ENCODE measurements around the gene HACD4.

The HACD4 gene, protein sequence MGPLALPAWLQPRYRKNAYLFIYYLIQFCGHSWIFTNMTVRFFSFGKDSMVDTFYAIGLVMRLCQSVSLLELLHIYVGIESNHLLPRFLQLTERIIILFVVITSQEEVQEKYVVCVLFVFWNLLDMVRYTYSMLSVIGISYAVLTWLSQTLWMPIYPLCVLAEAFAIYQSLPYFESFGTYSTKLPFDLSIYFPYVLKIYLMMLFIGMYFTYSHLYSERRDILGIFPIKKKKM

DNA sequence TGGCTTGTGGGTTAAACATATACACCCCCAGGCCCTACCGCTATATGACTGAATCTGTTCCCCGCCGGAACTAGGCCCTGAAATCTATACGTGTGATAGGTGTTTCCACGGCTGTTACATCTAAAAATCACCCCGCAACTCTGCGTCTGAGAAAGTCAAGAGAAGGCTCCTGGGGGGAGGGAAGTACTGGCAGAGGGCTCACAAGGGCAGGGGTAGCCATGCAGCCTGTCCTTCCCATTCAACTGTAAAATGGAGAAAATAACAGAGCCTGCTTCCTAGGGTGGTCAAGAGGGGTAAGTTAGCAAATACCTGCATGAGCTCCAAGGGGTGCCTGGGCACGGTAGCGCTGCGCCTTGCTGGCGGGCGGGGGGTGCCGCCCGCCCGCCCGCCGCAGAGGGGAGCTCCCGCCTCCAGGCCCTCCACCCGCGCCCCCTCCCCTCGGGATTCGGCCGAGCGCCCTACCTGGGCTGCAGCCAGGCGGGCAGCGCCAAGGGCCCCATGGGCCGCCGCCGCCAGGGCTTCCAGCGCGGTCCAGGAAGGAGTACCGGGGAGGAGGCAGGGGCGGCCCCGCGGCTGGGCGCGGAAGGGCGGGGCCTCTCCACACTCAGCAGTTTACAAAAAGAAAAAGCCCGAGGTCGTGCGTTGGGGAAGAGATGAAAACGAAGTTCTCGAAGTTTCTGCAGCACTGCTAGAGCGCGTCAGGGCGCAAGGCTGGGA, at the start of gene HACD4:
HACD4 (minus strand) TSS at position 550 of the 717 bp plus-strand sequence; CDS start at position 500, 50 bp downstream.
- DNase-seq (ENCODE audit: low read depth): peak; percentile 58

DNA sequence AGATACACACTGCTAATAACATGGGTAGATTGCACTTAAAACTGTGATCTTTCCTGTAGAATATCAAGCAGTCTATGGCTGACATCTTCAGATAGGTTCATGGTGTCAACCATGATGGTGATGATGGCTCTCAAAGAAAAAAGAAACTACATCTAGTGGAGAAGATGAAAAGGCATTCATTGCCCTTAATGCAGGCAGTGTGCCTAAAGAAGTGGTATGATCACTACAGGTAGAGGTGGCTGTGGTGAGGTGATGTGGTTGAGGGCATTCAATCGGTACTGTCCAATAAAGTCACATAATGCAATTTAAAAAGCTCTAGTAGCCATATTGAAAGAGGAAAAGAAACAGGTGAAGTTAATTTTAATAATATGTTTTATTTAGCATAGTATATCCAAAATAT, 49.4 kb upstream of the HACD4 start:
- no peak for DNase-seq (ENCODE audit: low read depth)

DNA sequence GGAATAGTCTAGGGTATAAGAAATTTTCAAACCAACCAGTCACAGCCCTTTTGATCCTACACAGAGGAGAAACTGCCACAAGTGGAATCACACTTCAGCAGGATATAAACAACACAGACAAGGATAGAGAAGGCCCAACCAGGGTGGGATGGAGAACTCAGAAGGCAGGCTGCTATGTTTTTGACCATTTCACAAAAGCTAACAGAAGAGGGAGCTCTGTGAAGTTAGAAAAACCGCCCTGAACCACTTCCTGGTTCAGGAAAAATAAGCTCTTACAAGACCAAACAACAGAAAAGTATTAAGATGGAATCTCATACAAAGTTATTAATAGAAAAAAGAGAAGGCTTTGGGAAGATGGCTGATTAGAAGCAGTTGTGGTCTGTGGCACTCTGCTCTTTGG, 47.3 kb upstream of the HACD4 start:
- DNase-seq (ENCODE audit: low read depth): no peak

DNA sequence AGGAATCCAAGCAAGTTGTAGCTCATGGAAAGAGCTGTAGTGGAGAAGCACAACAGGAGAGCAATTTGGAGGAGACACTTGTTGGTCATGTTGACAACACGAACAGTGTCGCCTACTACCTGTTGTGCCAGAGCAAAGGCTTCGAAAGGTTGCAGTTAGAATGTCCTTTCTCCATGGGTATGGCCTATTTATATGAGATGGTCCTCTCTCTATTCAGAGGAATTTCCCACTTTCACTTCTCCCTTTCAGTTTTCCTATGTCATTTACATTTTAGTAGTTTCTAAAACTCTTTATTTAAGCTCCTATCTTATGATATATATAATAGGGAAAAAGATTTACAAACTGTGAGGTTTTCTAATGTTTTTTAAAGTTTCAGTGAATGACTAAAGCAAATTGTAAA, 46.3 kb upstream of the HACD4 start, which contains the start of gene IFNB1:
IFNB1 (minus strand) TSS at position 162 of the 400 bp plus-strand sequence; CDS start at position 89, 73 bp downstream.
- no peak for DNase-seq (ENCODE audit: low read depth)

DNA sequence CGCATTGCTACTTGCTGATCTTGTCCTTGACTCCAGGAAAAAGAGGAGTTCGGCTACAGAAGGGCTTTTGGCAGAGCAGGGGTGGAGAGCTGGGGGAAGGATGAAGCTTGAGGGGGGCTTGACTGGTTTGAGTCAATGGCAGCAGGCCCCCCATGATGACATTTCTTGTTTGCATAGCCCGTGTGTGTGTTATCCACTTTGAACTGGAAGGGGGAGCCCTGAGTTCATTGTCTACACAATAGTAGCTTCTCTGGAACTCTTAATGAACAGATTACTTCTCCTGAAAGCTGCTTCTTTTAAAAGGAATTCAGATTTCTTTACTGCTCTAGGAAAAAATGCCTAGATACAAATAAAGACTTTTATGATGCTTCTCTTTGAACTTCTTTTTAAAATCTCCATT, 44.0 kb upstream of the HACD4 start:
- no peak for DNase-seq (ENCODE audit: low read depth)

DNA sequence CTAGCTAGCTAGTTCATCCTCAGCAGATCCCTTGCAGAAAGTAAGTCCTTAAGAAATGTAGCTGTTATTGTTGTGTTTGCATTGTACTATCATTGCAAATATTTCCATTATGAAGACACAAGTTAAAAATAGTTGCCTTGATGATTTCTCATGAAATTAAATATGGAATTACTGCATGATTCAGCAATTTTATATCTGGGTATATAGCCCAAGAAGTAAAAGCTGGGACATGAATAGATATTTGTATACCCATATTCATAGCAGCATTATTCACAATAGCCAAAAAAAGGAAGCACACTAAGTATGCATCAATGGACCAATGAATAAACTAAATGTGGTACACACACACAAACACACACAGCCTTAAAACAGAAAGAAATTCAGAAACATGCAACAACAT, 39.5 kb upstream of the HACD4 start:
- DNase-seq (ENCODE audit: low read depth): peak; percentile 15

DNA sequence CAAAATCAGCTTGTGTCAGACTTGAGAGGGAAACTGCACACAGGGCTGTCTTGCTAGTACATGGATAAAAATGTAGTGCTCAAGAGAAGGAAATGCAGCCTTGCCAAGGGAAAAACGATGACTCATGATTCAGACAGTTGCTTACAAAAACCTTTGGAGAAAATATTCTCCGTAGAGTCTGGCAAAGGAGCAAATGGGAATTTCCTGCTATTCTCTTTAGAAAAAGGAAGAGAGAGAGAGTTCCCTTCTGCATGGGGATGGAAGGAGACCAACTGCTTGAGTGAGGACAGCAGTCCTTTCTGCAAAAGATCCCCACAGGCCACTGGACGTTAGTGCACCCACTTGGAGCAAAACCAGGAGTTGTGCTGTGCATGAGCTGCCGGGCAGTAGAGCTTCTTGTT, 38.7 kb upstream of the HACD4 start:
- DNase-seq (ENCODE audit: low read depth): peak; percentile 90

DNA sequence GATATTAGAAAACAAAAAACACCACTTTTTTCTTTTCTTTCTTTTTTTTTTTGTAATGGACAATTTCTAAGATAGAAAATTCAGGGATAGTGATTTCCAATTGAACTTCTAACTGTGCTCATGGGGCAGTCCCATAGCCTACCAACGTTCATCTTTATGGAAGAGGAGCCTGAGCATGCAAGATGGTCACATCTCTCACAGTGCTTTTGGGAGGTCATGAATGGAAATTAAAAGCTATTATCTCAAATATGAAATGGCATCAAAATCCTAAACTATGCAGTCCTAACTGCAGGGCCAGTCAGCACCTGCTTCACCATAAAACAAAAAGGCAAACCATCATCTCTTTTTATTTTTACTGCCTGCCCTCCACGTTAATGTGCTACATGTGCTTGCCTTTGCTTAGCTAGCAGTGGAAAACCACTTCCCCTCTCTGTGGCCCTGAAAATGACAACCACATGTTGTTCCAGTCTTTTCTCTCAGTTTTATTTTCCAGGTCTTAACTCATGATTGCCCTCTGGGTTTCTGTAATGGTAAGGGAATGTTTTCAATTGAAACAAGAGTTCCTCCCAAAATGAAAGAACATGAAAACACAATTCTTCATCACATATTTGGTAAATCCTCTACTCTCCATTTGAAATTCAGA, 29.6 kb upstream of the HACD4 start:
- peak; percentile 80 for DNase-seq (ENCODE audit: low read depth)

DNA sequence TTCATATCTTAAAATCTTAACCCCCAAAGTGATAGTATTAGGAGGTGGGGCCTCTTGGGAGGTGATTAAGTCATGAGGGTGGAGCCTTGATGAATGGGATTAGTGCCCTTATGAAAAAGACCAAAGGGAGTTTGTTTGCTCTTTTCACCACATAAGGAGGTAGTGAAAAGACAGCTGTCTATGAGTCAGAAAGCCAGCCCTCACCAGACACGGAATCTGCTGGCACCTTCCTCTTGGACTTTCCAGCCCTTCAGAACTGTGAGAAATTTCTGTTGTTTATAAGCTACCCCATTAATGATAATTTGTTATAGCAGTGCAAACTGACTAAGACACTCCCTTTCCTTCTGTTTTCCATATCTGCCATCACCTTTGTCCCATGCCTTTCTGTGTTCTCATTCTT, 25.5 kb upstream of the HACD4 start:
- no peak for DNase-seq (ENCODE audit: low read depth)

DNA sequence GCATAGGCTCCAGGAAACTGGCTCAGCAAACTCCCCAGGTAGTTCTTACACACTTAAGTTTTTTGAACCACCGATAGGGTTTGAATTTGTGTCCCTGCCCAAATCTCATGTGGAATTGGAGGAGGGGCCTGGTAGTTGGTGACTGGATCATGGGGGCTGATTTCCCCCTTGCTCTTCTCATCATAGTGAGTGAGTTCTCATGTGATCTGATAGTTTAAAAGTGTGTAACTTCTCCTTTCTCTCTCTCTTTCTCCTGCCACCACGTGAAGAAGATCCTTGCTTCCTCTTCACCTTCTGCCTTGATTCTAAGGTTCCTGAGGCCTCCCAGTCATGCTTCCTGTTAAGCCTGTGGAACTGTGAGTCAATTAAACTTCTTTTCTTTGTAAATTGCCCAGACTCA, 22.4 kb upstream of the HACD4 start:
- no peak for DNase-seq (ENCODE audit: low read depth)

DNA sequence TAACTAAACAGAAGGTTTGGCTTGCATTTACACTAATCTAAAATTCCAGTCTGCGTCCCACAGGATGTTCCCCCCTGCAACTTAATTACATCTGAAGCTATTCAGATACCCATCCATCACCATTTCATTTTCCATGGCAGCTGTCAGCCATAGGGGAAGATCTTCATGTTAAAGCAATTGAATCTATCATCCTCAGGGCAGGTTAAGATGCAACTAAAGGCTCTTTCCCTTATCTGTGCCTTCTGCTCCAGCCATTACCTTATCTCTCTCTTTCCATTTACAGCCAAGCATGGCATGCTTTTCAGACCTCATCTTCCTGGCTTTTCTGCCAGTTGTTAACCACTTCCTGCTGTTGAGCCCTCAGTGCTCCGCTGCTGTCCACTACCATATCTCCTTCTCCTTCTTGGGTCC, 15.8 kb upstream of the HACD4 start:
- DNase-seq (ENCODE audit: low read depth): no peak

DNA sequence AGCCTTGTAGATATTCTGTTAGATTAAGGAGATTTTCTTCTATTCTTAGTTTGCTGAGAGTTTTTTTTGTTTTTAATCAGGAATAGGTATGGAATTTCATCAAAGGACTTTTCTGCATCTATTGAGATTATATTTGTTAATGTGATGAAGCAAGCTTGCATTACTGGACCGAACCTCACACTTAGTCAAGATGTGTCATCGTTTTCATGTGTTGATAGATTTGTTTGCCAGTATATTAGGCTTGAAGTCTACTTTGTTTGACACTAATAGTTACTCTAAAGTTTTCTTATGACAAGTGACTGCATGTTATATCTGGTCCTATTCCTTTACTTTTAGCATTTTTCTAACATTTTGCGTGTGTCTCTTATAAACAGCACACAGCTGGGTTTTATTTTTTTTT, 12.4 kb upstream of the HACD4 start:
- DNase-seq (ENCODE audit: low read depth): no peak

DNA sequence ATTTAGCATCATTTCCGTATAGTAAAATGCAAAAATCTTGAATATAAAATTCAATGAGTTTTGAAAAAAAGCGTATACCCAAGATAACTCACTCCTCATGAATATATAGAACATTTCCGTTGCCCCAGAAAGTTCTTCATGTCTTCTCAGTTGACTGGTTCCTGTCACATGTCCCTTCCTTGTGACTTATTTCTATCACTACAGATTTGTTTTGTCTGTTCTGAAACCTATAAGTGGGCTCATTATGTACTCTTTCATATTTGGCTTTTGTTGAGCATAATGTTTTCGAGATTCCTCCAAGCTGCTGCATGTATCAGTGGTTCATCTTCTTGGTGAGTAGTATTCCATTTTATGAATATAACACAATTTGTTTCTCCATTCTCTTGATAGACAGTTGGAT, 11.0 kb upstream of the HACD4 start:
- DNase-seq (ENCODE audit: low read depth): no peak

DNA sequence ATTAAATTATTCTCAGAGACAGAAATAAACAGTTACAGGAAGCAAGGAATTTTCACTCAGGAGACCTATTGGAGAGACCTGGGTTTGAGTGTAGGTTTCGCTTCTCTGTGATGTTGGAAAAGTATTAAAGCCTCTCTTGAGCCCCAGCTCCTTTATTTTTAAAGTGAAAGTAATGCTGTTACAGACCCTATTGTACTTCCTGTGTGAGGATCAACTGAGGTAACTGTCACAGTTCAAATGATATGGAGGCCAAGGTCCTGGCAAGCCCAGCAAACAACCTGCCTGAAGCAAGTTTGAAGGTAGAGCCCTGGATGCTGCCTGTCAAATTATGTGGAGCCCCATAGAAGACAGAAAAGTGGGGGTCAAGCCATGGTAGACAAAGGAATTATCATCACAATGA, 7.9 kb upstream of the HACD4 start:
- DNase-seq (ENCODE audit: low read depth): no peak

DNA sequence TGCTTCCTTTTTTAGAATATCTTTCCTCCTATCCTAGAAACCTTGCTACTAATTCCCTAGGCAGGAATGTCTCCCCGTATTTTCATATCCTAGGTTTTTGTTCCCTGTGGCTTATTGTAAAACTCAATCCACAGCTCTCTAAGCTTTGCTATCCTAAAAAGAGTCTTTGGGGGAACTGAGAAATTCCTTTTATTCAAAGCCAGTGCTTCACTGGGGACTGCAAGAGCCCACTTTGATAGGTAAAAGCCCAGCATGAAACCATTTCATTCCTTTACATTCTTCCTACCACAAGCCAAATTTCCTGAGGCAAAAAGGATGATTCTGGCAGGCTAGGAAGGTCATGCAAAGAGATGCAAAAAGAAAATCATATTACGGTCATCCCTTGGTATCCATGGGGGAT, 5.8 kb upstream of the HACD4 start:
- no peak for DNase-seq (ENCODE audit: low read depth)

DNA sequence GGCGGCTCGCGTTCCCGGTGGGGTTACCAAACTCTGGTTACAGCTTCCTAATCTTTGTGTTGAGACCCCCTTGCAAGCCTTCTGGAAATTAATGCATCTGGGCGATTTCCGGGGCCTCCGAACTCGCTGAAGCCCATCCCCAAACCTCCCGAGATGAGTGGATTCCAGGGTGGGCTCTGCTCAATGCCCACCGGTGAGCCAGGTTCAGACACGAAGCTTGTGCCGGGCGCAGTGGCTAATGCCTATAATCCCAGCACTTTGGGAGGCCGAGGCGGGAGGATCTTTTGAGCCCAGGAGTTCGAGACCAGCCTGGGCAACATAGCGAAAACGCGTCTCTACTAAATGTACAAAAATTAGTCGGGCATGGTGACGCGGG, 356 bp upstream of the HACD4 start:
- no peak for DNase-seq (ENCODE audit: low read depth)

DNA sequence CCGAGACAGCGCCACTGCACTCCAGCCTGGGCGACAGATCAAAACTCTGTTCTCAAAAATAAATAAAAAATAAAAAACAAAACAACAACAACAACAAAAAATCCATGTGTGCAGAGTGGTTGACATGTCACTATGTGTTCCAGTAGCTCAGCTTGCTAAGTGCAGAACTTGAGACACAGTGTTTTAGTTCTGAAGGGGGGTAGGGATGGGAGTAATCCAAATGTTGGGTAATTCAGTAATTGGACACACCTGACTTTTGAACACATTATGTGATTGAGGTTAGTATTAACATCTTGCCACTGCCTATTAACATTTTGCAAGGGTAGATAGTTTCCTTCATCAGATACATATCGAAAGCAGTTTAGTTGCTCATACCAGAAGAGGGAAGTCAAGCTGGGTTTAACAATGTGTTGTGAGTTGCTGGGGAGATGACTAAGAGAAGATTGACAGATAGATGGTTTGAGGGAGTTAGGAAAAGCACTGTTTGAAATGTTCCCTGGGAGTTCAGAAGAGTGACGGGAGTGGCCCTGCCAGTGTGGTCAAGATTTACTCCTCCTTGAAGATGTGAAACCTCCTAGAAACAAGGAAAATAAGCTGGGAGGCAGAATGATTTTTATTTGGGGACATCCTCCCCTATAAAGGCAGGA, 928 bp downstream of the HACD4 start:
- DNase-seq (ENCODE audit: low read depth): peak; percentile 71

DNA sequence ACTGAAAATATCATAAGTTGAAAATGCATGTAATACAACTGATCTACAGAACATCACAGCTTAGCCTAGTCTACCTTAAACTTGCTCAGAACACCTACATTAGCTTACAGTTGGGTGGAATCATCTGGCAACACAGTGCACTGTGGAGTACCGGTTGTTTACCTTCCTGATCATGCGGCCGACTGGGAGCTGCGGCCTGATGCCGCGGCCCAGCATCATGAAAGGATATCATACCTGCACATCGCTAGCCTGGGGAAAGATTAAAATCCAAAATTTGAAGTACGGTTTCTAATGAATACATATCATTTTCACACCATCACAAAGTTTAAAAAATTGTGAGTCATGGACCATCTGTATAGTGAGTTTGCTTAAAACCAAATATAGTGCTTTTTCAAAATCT, 1.8 kb downstream of the HACD4 start:
- no peak for DNase-seq (ENCODE audit: low read depth)

DNA sequence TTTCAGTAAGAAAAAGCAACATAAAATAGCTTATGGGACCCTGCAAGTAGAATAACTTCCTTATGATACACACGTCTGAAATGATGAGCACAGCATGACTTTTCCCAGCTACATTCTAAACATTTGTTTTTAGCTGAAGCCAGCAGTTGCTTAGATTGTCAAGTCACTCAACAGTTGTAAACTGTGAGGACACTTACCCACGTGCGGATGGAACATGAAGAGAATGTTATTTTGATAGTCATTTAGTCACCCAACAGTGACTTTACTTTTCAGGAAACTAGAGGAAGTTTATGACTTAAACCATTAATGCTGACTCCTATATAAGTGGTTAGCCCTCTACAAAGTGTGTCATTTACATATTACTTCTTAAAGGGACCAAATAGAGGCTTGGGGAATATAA, 3.0 kb downstream of the HACD4 start:
- DNase-seq (ENCODE audit: low read depth): no peak

DNA sequence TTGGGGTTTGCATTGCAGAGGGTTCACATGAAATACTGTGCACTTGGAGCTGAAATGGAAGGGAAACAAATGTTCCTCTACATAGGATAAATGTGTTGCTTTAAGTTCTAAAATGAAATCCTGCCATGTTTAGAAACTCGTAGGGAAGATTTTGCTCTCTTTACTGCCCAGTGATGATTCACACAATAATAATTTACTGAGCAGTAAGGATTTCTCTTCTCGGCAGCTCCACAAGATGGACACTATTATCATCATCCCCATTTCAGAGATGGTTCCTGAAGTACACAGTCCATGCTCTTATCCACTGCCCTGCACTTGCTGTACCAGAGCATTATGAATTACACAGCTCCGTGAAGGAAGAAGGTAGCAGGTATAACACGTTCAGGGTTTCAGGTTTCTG, 4.1 kb downstream of the HACD4 start:
- DNase-seq (ENCODE audit: low read depth): peak; percentile 6

DNA sequence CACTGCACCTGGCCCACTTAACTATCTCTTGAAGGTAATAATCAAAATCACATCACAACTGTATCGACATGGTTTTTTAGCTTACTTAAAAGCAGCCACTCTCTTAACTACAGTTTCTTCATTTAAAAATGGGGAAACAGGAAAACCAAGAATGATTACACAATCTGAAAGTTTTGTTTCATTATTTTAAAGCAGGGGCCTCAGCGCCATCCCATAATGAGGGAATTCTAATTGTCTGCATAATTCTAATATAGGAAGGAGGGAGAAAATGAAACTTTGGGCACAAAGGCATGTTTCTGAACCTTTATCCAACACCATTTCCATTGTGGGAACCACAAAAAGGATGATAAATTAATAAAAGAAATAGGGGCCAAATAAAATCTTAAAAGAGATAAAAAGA, 7.6 kb downstream of the HACD4 start:
- DNase-seq (ENCODE audit: low read depth): no peak

DNA sequence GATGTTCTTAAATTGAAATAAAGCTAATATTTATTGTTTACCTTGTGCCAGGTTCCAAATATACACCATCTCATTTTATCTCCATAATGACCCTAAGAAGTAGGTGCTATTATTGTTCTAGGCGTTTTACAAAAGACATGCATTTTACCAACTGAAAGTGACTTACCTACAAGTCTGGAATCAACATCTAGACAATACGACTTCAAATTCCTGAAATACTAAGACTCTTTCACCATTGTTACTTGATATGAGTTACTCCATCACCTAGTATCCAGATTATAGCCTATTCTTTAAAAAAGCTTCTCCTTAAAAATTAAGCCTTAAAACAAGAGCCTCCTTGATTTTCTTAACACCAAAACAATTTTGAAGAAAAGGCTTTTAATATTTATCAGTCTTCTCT, 13.3 kb downstream of the HACD4 start:
- no peak for DNase-seq (ENCODE audit: low read depth)

Measured in fibroblast of gingiva (primary cell).